Colon (tissue), 2 donors: ENCODE results near the gene SLC22A23.

Experiments
- FAIRE-seq: peaks from 2 replicates; lab custom pipeline; 2012; peaks lifted over from hg19 to GRCh38; lab: Jason Lieb, UNC
- donor health status: control.
- donor health status: control.

Gene SLC22A23

GRCh38 chr6:3221578-3221977 lies 235.3 kb downstream of the SLC22A23 start:
- no peak for FAIRE-seq

GRCh38 chr6:3220366-3220765 lies 236.5 kb downstream of the SLC22A23 start:
- FAIRE-seq, result no peak
